Memory B cell (primary cell): ENCODE data around the gene RALGAPA2.

Experiments
- ATAC-seq: fragments of 150-1000 bp; cut with Tn5 transposase; 2 replicates; pipeline ENCODE4 v1.10.0; 2021; ENCODE audit warnings: low read depth, mild to moderate bottlenecking, moderate library complexity
- DNase-seq, 2 donors: peaks; one replicate each; pipeline ENCODE4 v3.0.0; 2022; ENCODE audit warnings: low spot score in 2 of 2
- H3K27ac Mint-ChIP-seq: one replicate; pipeline ENCODE4 v1.8.0; 2022; ENCODE audit warnings: mild to moderate bottlenecking, moderate library complexity, mixed read lengths
- H3K27me3 Mint-ChIP-seq: one replicate; pipeline ENCODE4 v1.8.0; 2022; ENCODE audit warnings: mixed read lengths
- H3K36me3 Mint-ChIP-seq: one replicate; pipeline ENCODE4 v1.8.0; 2022; ENCODE audit warnings: mild to moderate bottlenecking, mixed read lengths
- H3K4me1 Mint-ChIP-seq: one replicate; pipeline ENCODE4 v1.8.0; 2022; ENCODE audit warnings: mixed read lengths
- H3K4me3 Mint-ChIP-seq: one replicate; pipeline ENCODE4 v1.8.0; 2022; ENCODE audit warnings: mild to moderate bottlenecking, moderate library complexity, mixed read lengths
- H3K9me3 Mint-ChIP-seq: one replicate; pipeline ENCODE4 v1.8.0; 2022; ENCODE audit warnings: mixed read lengths

Gene RALGAPA2

DNA sequence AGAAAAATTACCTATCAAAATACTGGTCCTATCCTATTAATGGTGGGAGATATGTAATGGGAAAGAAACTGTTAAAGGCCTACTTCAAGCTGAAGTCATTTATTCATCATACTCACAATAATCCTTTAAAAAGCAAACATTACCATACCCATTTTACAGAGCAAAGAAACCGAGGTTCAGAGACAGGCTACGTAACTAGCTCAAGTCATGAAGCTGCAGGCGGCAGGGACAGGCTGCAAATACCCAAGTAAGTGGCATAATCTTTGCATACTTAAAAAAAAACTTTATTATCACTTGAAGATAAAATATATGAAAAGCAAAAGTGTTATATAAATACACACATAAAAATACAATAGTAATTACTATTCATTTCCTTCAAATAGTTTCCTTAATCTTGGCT, 2.6 kb downstream of the RALGAPA2 start:
- no peak overlapping the region for H3K27ac Mint-ChIP-seq

GRCh38 chr20:20706285-20706684, 6.2 kb downstream of the RALGAPA2 start:
- ATAC-seq (no peak), DNase-seq (no peak)
- Mint-ChIP-seq H3K36me3 (peaks cover 9% of the 10 kb centered on the region), H3K27ac (no peak overlapping the region), H3K27me3 (no peaks in the 10 kb centered on the region), H3K4me3 (no peak overlapping the region), H3K4me1 (peaks cover 24% of the 10 kb centered on the region), H3K9me3 (no peaks in the 10 kb centered on the region)

More for the DNA sequence above, 2.6 kb downstream of the RALGAPA2 start:
- DNase-seq (no peak), ATAC-seq (no peak)
- Mint-ChIP-seq H3K4me1 (peaks cover 23% of the 10 kb centered on the region), H3K36me3 (peaks cover 6% of the 10 kb centered on the region), H3K9me3 (no peaks in the 10 kb centered on the region), H3K4me3 (no peak overlapping the region), H3K27me3 (no peaks in the 10 kb centered on the region)

GRCh38 chr20:20702330-20703245, 9.9 kb downstream of the RALGAPA2 start:
- Mint-ChIP-seq H3K27ac (no peak overlapping the region), H3K36me3 (peaks cover 7% of the 10 kb centered on the region), H3K27me3 (no peaks in the 10 kb centered on the region), H3K9me3 (no peaks in the 10 kb centered on the region), H3K4me3 (no peak overlapping the region), H3K4me1 (peaks cover 15% of the 10 kb centered on the region)
- no peak for DNase-seq
- ATAC-seq, result no peak

- peaks cover 16% of the 10 kb centered on the region for H3K4me1 Mint-ChIP-seq
- H3K27me3 Mint-ChIP-seq, result no peaks in the 10 kb centered on the region
- no peak for ATAC-seq
- DNase-seq, result no peak
- H3K36me3 Mint-ChIP-seq, result peaks cover 6% of the 10 kb centered on the region
- no peaks in the 10 kb centered on the region for H3K9me3 Mint-ChIP-seq
- no peak overlapping the region for H3K27ac Mint-ChIP-seq
- H3K4me3 Mint-ChIP-seq, result no peak overlapping the region
These were observed 12.5 kb downstream of the RALGAPA2 start for GRCh38 chr20:20699917-20700316.

- no peak for ATAC-seq
- Mint-ChIP-seq H3K27me3 (no peaks in the 10 kb centered on the region), H3K36me3 (peaks cover 7% of the 10 kb centered on the region), H3K27ac (no peak overlapping the region), H3K4me1 (peaks cover 16% of the 10 kb centered on the region), H3K9me3 (no peaks in the 10 kb centered on the region), H3K4me3 (no peak overlapping the region)
- no peak for DNase-seq
These were observed 13.3 kb downstream of the RALGAPA2 start for GRCh38 chr20:20699144-20699543.

DNA sequence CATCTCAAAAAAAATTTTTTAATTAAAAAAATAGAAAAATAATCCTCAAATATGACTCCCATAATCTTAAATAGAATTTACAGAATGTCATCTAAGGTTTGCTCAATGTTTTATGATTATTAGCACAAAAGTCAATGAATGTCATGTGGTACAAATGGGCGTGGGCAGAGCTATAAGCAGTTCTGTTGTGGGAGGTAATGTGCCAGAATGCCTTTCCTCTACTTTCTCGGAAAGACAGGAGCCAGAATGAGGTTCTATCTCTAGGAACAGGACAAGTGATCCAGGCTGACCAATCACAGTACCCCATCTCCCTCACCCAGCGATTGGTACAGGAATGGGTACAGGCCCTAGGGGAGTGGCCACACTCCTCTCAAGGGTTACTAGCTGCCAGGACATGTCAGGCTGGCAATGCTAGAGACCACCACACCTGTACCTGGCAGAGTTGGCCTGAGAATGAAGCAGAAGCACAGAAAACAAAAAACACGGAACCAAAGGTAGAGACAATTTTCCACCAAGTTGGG, 15.1 kb downstream of the RALGAPA2 start:
- H3K4me3 Mint-ChIP-seq, result no peak overlapping the region
- peak overlapping the region; percentile 11 for H3K27ac Mint-ChIP-seq
- peaks cover 16% of the 10 kb centered on the region for H3K4me1 Mint-ChIP-seq
- H3K36me3 Mint-ChIP-seq, result peaks cover 7% of the 10 kb centered on the region
- no peak for DNase-seq
- ATAC-seq, result no peak
- H3K9me3 Mint-ChIP-seq, result no peaks in the 10 kb centered on the region
- no peaks in the 10 kb centered on the region for H3K27me3 Mint-ChIP-seq

GRCh38 chr20:20695250-20695816, 17.1 kb downstream of the RALGAPA2 start:
- H3K36me3 Mint-ChIP-seq, result peaks cover 4% of the 10 kb centered on the region
- H3K4me1 Mint-ChIP-seq, result peaks cover 18% of the 10 kb centered on the region
- no peaks in the 10 kb centered on the region for H3K9me3 Mint-ChIP-seq
- no peak for DNase-seq
- no peak overlapping the region for H3K27ac Mint-ChIP-seq
- H3K27me3 Mint-ChIP-seq, result no peaks in the 10 kb centered on the region
- no peak for ATAC-seq
- H3K4me3 Mint-ChIP-seq, result no peak overlapping the region

GRCh38 chr20:20694591-20694990, 17.9 kb downstream of the RALGAPA2 start:
- Mint-ChIP-seq H3K36me3 (peaks cover 4% of the 10 kb centered on the region), H3K27me3 (no peaks in the 10 kb centered on the region), H3K9me3 (no peaks in the 10 kb centered on the region), H3K27ac (no peak overlapping the region), H3K4me1 (peaks cover 18% of the 10 kb centered on the region), H3K4me3 (no peak overlapping the region)
- ATAC-seq (no peak), DNase-seq (no peak)

GRCh38 chr20:20692587-20692986, 19.9 kb downstream of the RALGAPA2 start:
- H3K36me3 Mint-ChIP-seq, result peaks cover 4% of the 10 kb centered on the region
- H3K4me1 Mint-ChIP-seq, result peaks cover 15% of the 10 kb centered on the region
- H3K27me3 Mint-ChIP-seq, result no peaks in the 10 kb centered on the region
- H3K9me3 Mint-ChIP-seq, result no peaks in the 10 kb centered on the region
- no peak for ATAC-seq
- no peak overlapping the region for H3K27ac Mint-ChIP-seq
- no peak for DNase-seq
- H3K4me3 Mint-ChIP-seq, result no peak overlapping the region

DNA sequence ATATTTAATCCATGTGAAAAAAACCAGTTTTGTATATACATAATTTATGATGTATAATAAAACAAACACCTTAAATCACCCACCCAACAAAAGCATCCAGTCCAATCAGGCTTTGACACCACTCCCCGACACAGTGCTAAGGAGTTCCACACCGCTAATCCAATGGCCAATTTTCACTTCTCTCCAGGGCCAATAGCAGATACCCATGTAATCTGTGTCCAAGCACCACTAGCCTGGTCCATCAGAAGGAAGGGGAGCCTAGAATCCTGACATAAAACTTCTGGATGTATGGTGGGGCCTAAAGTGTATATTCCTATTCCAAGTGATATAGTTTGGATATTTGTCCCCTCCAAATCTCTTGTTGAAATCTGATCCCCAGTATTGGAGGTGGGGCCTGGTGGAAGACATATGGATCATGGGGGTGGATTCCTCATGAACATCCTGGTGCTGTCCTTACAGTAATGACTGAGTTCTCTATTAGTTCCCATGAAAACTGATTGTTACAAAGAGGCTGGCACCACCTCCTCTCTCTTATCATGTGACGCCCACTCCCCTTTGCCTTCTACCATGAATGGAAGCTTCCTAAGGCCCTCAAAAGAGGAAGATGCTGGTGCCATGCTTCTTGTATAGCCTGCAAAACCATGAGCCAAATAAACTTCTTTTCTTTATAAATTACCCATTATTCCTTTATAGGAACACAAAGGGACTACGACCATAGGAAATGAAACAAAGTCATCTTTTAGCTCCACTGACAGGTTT, 20.8 kb downstream of the RALGAPA2 start:
- DNase-seq (no peak), ATAC-seq (no peak)
- H3K9me3 Mint-ChIP-seq, result no peaks in the 10 kb centered on the region
- H3K27me3 Mint-ChIP-seq, result no peaks in the 10 kb centered on the region
- H3K27ac Mint-ChIP-seq, result no peak overlapping the region
- peaks cover 19% of the 10 kb centered on the region for H3K4me1 Mint-ChIP-seq
- H3K36me3 Mint-ChIP-seq, result peaks cover 4% of the 10 kb centered on the region
- H3K4me3 Mint-ChIP-seq, result no peak overlapping the region

GRCh38 chr20:20690676-20691476, 21.6 kb downstream of the RALGAPA2 start:
- H3K36me3 Mint-ChIP-seq, result peaks cover 2% of the 10 kb centered on the region
- no peaks in the 10 kb centered on the region for H3K27me3 Mint-ChIP-seq
- ATAC-seq, result peak; percentile 70
- peaks cover 18% of the 10 kb centered on the region for H3K4me1 Mint-ChIP-seq
- H3K27ac Mint-ChIP-seq, result no peak overlapping the region
- H3K9me3 Mint-ChIP-seq, result no peaks in the 10 kb centered on the region
- no peak for DNase-seq
- H3K4me3 Mint-ChIP-seq, result no peak overlapping the region

GRCh38 chr20:20687319-20687718, 25.1 kb downstream of the RALGAPA2 start:
- H3K27ac Mint-ChIP-seq, result no peak overlapping the region
- peaks cover 41% of the 10 kb centered on the region for H3K4me1 Mint-ChIP-seq

GRCh38 chr20:20685635-20686034, 26.8 kb downstream of the RALGAPA2 start:
- Mint-ChIP-seq H3K9me3 (no peaks in the 10 kb centered on the region), H3K36me3 (no peaks in the 10 kb centered on the region), H3K4me1 (peaks cover 41% of the 10 kb centered on the region), H3K27me3 (no peaks in the 10 kb centered on the region), H3K27ac (no peak overlapping the region), H3K4me3 (no peak overlapping the region)
- ATAC-seq (no peak), DNase-seq (no peak)

More at GRCh38 chr20:20687319-20687718, 25.1 kb downstream of the RALGAPA2 start:
- ATAC-seq, result no peak
- DNase-seq, result no peak
- H3K27me3 Mint-ChIP-seq, result no peaks in the 10 kb centered on the region
- H3K36me3 Mint-ChIP-seq, result no peaks in the 10 kb centered on the region
- no peaks in the 10 kb centered on the region for H3K9me3 Mint-ChIP-seq
- H3K4me3 Mint-ChIP-seq, result no peak overlapping the region
